HG02885 (cell line): Measurements from ENCODE around the gene DPF3.
"Not testable (repeated sequence)": the region's sequence is repeated elsewhere in the genome, so short reads cannot be mapped to it uniquely, and the experiment has no call there.

ENCODE experiments used
- ATAC-seq: cut with Tn5 transposase; IDR thresholded peaks from one replicate; pipeline ENCODE4 v1.9.1; 2021; ENCODE audit warnings: mild to moderate bottlenecking; ENCODE audit not compliant: unreplicated experiment, poor library complexity

Gene DPF3

GRCh38 chr14:72779679-72780078 lies 114.2 kb downstream of the DPF3 start:
- ATAC-seq, result no peak

DNA sequence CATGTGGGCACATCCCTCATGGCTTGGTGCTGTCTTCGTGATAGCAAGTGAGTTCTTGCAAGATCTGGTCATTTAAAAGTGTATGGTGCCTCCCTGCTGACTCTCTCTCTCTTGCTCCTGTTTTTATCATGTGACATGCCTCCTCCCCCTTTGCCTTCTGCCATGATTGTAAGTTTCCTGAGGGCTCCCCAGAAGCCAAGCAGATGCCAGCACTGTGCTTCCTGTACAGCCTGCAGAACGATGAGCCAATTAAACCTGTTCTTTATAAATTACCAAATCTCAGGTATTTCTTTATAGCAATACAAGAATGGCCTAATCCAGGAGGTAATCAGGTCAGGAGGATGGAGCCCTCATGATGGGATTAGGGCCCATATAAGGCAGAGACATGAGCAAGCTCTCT lies 116.3 kb downstream of the DPF3 start:
- ATAC-seq, result no peak

DNA sequence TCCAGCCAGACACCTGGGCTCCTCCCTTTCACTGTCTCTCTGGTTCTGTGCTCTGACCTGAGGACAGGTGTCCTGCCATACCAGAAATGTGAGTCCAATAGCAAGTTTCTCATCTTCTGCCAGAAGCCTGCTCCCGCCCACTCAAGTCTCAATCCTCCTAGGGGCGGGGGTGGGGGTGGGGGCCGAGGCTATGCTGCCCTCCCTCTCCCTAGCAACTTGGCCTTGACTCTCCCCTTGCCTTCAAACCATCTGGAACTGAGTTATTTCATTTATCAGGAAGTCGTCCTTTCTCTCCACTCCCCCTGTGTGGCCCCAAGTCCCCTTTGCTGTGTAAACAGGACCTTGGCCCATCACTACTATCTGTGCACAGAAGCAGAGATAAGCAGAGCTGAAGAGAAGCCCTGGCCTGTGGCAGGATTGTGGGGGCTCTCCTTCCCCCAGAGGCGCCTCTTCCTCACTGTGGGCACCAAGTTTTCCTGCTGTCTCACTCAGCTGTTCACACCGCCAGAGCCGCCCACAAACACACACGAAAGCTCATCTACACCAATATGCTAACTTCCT lies 117.1 kb downstream of the DPF3 start:
- ATAC-seq, result no peak

DNA sequence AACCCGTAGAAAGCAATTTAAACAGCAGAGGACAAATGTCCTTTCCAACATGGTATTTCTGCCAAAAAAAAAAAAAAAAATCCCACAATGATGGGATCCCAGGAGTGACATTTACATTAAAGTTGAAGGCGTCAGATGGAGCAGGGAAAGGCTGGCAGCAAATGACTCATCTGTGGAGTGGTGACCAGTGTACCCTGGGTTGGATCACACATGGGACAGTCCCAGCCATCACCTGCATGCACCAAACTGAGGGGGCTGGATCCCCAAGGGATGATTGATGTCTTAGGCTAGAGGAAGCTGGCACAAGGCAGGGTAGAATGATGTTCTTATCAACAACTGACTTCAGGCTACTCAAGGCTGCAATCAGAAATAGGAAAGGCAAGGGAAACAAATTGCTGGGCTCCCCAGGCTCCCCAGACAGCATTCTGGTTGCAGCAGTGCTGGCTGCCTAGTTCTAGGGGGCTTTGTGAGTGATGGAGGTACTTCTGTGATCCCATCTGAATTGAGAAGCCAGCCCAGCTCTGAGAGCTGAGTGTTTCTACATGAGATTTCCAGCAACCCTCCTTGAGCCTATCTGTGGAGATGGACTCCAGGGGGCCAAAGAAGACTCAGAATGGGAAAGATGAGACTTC lies 117.9 kb downstream of the DPF3 start:
- no peak for ATAC-seq

GRCh38 chr14:72774894-72775620 lies 118.8 kb downstream of the DPF3 start:
- ATAC-seq, result no peak

DNA sequence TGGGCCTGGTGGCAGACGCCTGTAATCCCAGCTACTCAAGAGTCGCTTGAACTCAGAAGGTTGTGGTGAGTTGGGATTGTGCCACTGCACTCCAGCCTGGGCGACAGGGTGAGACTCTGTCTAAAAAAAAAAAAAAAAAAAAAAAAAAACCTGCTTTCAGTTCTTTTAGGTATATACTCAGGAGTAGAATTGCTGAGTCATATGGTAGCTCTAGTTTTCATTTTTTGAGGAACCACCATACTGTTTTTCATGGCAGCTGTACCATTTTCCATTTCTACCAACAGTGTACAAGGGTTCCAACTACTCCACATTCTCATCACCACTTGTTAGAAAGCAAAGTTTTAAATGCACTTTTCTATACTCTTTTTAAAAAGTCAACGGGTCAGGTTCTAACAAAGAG lies 119.8 kb downstream of the DPF3 start:
- ATAC-seq, result no peak

GRCh38 chr14:72771561-72771960 lies 122.3 kb downstream of the DPF3 start:
- no peak for ATAC-seq

DNA sequence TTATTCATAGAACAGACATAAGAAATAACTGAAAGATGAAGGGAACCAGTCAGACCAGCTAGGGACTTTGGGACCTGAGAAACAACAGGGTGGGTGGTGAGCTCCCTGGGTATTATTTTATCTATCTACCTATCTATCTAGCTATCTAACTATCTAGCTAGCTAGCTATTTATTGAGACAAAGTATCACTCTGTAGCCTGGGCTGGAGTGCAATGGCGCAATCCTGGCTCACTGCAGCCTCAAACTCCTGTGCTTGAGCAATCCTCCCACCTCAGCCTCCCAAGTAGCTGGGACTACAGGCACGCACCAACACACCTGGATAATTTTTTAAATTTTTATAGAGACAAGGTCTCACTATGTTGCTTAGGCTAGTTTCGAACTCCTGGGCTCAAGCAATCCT lies 127.6 kb downstream of the DPF3 start:
- ATAC-seq, result no peak

GRCh38 chr14:72763892-72764291 lies 130.0 kb downstream of the DPF3 start:
- ATAC-seq, result no peak

- no peak for ATAC-seq
These were observed 134.2 kb downstream of the DPF3 start for GRCh38 chr14:72759670-72760069.

DNA sequence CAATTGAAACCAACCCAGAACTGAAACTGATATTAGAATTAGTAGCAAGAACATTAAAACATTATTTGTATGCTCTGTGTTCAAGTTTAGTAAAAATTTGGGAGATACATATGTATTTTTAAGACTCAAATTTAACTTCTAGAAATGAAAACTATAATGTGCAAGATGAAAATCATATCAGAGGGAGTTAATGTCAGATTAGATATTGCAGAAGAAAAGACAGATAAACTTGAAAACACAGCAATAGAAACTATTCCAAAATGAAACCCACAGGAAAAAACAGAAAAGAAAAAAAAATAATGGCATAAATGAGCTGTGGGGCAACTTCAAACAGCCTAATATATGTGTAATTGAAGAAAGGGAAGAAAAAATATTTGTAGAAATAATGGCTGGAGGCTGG lies 134.9 kb downstream of the DPF3 start:
- ATAC-seq, result no peak

DNA sequence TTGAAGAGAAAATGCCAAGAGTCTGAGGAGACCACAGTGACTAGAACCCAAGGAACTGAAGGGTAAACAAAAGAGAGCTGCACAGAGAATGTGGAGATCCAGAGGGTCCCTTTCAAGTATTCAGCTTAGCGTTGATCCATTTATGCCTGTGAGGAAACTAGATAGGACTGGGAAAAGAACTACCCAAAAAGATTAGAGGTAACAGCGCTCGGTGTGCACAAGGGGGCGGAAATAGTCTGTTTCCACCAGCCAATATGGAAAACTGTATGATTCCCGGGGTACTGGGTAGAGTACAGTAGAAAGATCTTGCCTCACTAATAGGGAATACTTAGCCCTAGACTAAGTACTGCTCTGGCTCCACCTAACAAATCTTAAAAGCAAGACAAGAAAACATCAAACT lies 135.5 kb downstream of the DPF3 start:
- no peak for ATAC-seq

DNA sequence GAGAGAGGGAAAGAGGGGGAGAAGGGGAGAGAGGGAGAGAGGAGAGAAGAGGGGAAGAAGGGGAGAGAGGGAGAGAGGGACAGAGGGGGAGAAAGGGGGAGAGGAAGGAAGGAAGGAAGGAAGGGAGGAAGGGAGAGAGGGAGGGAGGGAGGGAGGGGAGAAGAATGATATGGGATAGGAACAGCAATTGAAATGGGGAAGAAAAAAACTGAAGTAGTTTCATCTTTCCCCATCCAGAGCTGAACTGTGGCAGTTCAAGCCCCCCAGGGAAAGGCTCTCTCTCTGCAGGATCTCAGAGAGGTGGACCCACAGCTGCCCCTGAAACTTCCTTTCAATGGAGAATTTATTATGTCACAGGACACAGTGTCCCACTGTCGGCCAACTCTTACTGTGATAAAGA lies 136.9 kb downstream of the DPF3 start:
- no peak for ATAC-seq

- ATAC-seq, result no peak
These were observed 138.1 kb downstream of the DPF3 start for GRCh38 chr14:72755766-72756165.

- ATAC-seq, result no peak
These were observed 139.0 kb downstream of the DPF3 start for GRCh38 chr14:72754949-72755348.

DNA sequence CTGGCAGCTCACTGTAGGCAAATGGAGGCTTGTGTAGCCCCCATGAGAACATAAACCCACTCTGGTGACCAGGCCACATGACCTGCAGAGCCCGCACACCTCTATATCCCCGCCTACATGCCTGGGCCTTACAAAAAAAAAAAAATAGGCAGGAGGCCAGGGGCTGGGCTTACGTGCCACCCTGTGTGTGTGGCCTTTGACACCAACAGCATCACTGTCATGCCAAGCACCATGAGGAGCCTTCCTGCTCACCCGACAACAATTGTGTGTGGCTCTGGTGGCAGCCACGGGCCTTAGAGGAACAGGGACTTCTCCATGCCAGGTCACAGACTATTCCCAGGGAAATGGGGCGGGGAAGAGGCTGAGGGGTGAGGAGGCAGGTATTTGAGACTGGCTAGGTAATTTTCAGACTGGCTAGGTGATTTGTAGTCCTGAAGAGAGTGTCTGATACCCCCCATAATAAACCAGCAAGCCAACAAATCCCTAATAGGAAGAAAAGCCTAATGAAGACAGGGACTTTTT lies 140.0 kb downstream of the DPF3 start:
- no peak for ATAC-seq

GRCh38 chr14:72753044-72753710 lies 140.7 kb downstream of the DPF3 start:
- ATAC-seq, result no peak

DNA sequence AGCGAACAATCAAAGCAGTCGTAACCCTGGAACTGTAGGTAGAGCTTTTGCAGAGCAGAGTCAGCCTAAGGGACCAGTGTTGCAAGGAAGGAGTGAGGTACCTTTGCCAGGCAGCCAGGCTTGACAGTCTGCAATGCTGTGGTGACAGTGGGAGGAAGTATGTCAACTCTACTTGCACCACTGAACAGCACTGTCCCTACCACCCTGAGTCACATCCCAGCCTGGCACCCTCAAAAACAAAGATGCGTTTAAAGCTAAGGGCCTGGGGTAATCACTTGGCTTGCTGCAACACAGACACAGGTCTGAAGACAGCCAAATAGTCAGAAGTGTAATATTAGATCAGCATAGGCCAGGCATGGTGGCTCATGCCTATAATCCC lies 141.9 kb downstream of the DPF3 start:
- no peak for ATAC-seq

- ATAC-seq, result no peak
These were observed 142.4 kb downstream of the DPF3 start for GRCh38 chr14:72751276-72752033.

DNA sequence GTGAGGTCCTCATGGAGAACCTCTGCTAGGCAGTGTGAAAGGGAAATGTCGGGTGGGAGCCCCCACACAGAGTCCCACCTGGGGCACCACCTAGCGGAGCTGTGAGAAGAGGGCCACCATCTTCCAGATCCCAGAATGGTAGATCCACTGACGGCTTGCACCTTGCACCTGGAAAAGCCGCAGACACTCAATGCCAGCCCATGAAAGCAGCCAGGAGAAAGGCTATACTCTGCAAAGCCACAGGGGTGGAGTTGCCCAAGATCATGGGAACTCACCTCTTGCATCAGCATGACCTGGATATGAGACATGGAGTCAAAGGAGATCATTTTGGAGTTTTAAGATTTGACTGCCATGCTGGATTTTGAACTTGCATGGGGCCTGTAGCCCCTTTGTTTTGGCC lies 145.0 kb downstream of the DPF3 start:
- ATAC-seq, result not testable (repeated sequence)
